ENCODE measurements around the gene ECI2.

Gene ECI2

GRCh38 chr6:4102687-4103244, 32.6 kb downstream of the ECI2 start:
- no peak overlapping the region for H3K4me2 ChIP-seq
- no peaks in the 10 kb centered on the region for H4K20me1 ChIP-seq (ENCODE audit: insufficient read depth)
- no peak for TF ChIP-seq CTCF (conservative IDR thresholded peaks at IDR 0.05; ENCODE audit: low read depth, low read length)
- H3K27me3 ChIP-seq (ENCODE audit: insufficient read depth, low read depth) = no peaks in the 10 kb centered on the region
- H3K27ac ChIP-seq = no peak overlapping the region
- no peaks in the 10 kb centered on the region for H3K4me1 ChIP-seq (ENCODE audit: low read depth, poor library complexity, severe bottlenecking)
- no peaks in the 10 kb centered on the region for H3K79me2 ChIP-seq (ENCODE audit: insufficient read depth, low read depth)
- H3K36me3 ChIP-seq (ENCODE audit: insufficient read depth) = no peaks in the 10 kb centered on the region
- H2AFZ ChIP-seq (ENCODE audit: low read depth) = no peak overlapping the region
- no peak overlapping the region for H3K4me3 ChIP-seq (IDR thresholded peaks at IDR 0.05; ENCODE audit: insufficient read depth, low read depth, low read length)
- H3K9ac ChIP-seq = no peak overlapping the region

- no peak overlapping the region for H3K27ac ChIP-seq
- H3K27me3 ChIP-seq (ENCODE audit: insufficient read depth, low read depth) = no peaks in the 10 kb centered on the region
- no peak overlapping the region for H3K9ac ChIP-seq
- no peaks in the 10 kb centered on the region for H4K20me1 ChIP-seq (ENCODE audit: insufficient read depth)
- H2AFZ ChIP-seq (ENCODE audit: low read depth) = no peak overlapping the region
- H3K4me3 ChIP-seq (IDR thresholded peaks at IDR 0.05; ENCODE audit: insufficient read depth, low read depth, low read length) = no peak overlapping the region
- no peak overlapping the region for H3K4me2 ChIP-seq
- no peak for TF ChIP-seq CTCF (conservative IDR thresholded peaks at IDR 0.05; ENCODE audit: low read depth, low read length)
- H3K79me2 ChIP-seq (ENCODE audit: insufficient read depth, low read depth) = no peaks in the 10 kb centered on the region
- H3K36me3 ChIP-seq (ENCODE audit: insufficient read depth) = no peaks in the 10 kb centered on the region
- no peaks in the 10 kb centered on the region for H3K4me1 ChIP-seq (ENCODE audit: low read depth, poor library complexity, severe bottlenecking)
These were observed 34.1 kb downstream of the ECI2 start for GRCh38 chr6:4101298-4101697.

- Histone ChIP-seq H3K27ac (no peak overlapping the region), H3K9ac (no peak overlapping the region), H3K36me3 (ENCODE audit: insufficient read depth) (no peaks in the 10 kb centered on the region), H4K20me1 (ENCODE audit: insufficient read depth) (no peaks in the 10 kb centered on the region), H3K4me1 (ENCODE audit: low read depth, poor library complexity, severe bottlenecking) (no peaks in the 10 kb centered on the region), H3K4me3 (IDR thresholded peaks at IDR 0.05; ENCODE audit: insufficient read depth, low read depth, low read length) (no peak overlapping the region), H3K27me3 (ENCODE audit: insufficient read depth, low read depth) (no peaks in the 10 kb centered on the region), H3K79me2 (ENCODE audit: insufficient read depth, low read depth) (no peaks in the 10 kb centered on the region), H3K4me2 (no peak overlapping the region), H2AFZ (ENCODE audit: low read depth) (no peak overlapping the region)
- TF ChIP-seq CTCF (conservative IDR thresholded peaks at IDR 0.05; ENCODE audit: low read depth, low read length) = no peak
These were observed 34.7 kb downstream of the ECI2 start for GRCh38 chr6:4100655-4101054.

- H3K36me3 ChIP-seq (ENCODE audit: insufficient read depth) = no peaks in the 10 kb centered on the region
- no peaks in the 10 kb centered on the region for H3K4me1 ChIP-seq (ENCODE audit: low read depth, poor library complexity, severe bottlenecking)
- no peaks in the 10 kb centered on the region for H4K20me1 ChIP-seq (ENCODE audit: insufficient read depth)
- no peak overlapping the region for H3K4me2 ChIP-seq
- H2AFZ ChIP-seq (ENCODE audit: low read depth) = no peak overlapping the region
- TF ChIP-seq CTCF (conservative IDR thresholded peaks at IDR 0.05; ENCODE audit: low read depth, low read length) = no peak
- H3K4me3 ChIP-seq (IDR thresholded peaks at IDR 0.05; ENCODE audit: insufficient read depth, low read depth, low read length) = no peak overlapping the region
- H3K27me3 ChIP-seq (ENCODE audit: insufficient read depth, low read depth) = no peaks in the 10 kb centered on the region
- no peaks in the 10 kb centered on the region for H3K79me2 ChIP-seq (ENCODE audit: insufficient read depth, low read depth)
- H3K27ac ChIP-seq = no peak overlapping the region
- H3K9ac ChIP-seq = no peak overlapping the region
These were observed 42.1 kb downstream of the ECI2 start for GRCh38 chr6:4093288-4093687.

Data from KMS-11 (cell line).